Adrenal gland (tissue), 5 donors: ENCODE results near the gene CISD3.

Source experiments
- POLR2A ChIP-seq, 2 donors: fragments of 450-650 bp; IDR thresholded peaks; one replicate each; pipeline ENCODE4 v1.6.1; 2017; ENCODE audit warnings: antibody characterized with exemption in 2 of 2, mild to moderate bottlenecking in 2 of 2, moderate library complexity in 1 of 2
- TF ChIP-seq, protein P1 (sequence below), 6 experiments: fragments of 450-650 bp in 4 of 6; fragments of 200-600 bp in 2 of 6; sonication (generic) in 1 of 6; IDR thresholded peaks; 1 replicate in 5 of 6; 2 replicates in 1 of 6; pipeline versions ENCODE4 v1.5.1 to v1.8.0; 2016 to 2021; ENCODE audit warnings: antibody characterized with exemption in 6 of 6, mild to moderate bottlenecking in 2 of 6, moderate library complexity in 1 of 6
- donor health status: DM: no; HTN: no; CAD: no.

DNA sequence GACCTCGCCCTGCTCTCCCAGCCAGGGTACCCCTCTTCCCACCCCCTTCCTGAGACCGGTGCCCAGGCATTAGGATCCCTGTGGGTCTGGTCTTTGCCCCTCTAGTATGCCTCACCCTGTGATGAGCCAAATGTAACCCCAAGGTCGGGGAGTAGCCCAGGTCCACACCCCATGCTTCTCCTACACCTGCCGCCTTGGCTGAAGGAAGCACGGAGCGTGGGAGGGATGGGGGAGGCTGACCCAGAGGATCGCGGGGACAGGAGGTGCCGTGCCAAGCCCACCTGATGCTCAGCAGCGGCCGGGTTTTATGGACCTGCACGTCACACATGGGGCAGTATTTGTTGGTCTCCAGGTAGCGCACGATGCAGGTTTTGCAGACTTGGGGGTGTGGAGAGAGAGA, 9.2 kb downstream of the CISD3 start:
- TF ChIP-seq, protein P1, sequence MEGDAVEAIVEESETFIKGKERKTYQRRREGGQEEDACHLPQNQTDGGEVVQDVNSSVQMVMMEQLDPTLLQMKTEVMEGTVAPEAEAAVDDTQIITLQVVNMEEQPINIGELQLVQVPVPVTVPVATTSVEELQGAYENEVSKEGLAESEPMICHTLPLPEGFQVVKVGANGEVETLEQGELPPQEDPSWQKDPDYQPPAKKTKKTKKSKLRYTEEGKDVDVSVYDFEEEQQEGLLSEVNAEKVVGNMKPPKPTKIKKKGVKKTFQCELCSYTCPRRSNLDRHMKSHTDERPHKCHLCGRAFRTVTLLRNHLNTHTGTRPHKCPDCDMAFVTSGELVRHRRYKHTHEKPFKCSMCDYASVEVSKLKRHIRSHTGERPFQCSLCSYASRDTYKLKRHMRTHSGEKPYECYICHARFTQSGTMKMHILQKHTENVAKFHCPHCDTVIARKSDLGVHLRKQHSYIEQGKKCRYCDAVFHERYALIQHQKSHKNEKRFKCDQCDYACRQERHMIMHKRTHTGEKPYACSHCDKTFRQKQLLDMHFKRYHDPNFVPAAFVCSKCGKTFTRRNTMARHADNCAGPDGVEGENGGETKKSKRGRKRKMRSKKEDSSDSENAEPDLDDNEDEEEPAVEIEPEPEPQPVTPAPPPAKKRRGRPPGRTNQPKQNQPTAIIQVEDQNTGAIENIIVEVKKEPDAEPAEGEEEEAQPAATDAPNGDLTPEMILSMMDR (IDR thresholded peaks at IDR 0.05) = no peak
- no peak for TF ChIP-seq POLR2A (IDR thresholded peaks at IDR 0.05)
